H1 (cell line): ENCODE measurements around the gene GALK1. TPM values are rescaled to one million over a fixed set of nuclear protein-coding genes. Genes with fewer than 3 reads are reported as not detected.

Experiments used
- RNF2 ChIP-seq: fragments of 200-900, 300-1000 bp; sonication (generic); IDR thresholded peaks from 2 replicates; pipeline ENCODE4 v1.7.1; 2016; ENCODE audit warnings: borderline replicate concordance, low read depth, mild to moderate bottlenecking, antibody characterized with exemption, low read length; ENCODE audit not compliant: poor library complexity, severe bottlenecking; ENCODE audit errors: missing control alignments
- polyA plus RNA-seq, 7 experiments: library from polyadenylated mRNA; depleted of rRNA in 3 of 7; stranded (reverse) in 5 of 7; unstranded in 2 of 7; fragments of >200 nt in 5 of 7; fragments of 200-250 nt in 2 of 7; gene quantifications; 1 replicate in 5 of 7; 2 replicates in 1 of 7; 4 replicates in 1 of 7; pipeline versions ENCODE4 v1.2.1 to v1.2.3, GENCODE V29; 2011 to 2013; ENCODE audit warnings: missing spikeins in 2 of 7, mixed read lengths in 2 of 7
- total RNA-seq: library from RNA; stranded (reverse); fragmentation: NEBNext Ultra II Directional; extraction: Animal tissue kit (Norgen Biotek cat#: 25700); gene quantifications from 2 replicates; pipeline ENCODE4 v1.2.1, GENCODE V29; 2021
- TF ChIP-seq, protein P1 (sequence below): IDR thresholded peaks from 2 replicates; pipeline ENCODE4 v1.6.1; 2012; ENCODE audit warnings: inconsistent platforms

GALK1 gene
- total and polyA plus RNA-seq, 2 of the 8 experiments (the other 6 are each of a cell fraction or from before 2014, with no cell fraction given) = 34.1 to 47.9 TPM

DNA sequence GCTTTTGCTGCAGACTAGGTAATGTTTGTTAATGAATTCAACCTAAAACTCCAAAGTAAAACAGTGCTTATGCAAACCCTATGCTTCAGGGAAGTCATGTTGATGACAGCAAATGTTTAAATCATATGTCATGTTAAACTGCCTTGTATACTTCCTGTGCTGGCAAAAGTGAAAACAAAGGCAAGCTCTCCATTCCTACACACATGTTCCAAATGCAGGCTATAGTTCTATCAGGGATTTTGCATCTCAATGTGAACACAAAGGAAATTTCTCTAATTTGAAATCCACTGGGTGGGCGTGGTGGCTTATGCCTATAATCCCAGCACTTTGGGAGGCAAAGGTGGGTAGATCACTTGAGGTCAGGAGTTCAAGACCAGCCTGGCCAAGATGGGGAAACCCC is 38.9 kb upstream of the GALK1 start (continued):
- TF ChIP-seq, protein P1, sequence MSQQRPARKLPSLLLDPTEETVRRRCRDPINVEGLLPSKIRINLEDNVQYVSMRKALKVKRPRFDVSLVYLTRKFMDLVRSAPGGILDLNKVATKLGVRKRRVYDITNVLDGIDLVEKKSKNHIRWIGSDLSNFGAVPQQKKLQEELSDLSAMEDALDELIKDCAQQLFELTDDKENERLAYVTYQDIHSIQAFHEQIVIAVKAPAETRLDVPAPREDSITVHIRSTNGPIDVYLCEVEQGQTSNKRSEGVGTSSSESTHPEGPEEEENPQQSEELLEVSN = no peak
- no peak for TF ChIP-seq RNF2
